Endothelial cell (in vitro differentiated cells): ENCODE data around the gene TMEM121. TPM values are rescaled to one million over a fixed set of nuclear protein-coding genes. Genes with fewer than 3 reads are reported as not detected.

Experiments
- DNase-seq: peaks from one replicate; pipeline ENCODE4 v3.0.0; 2021; ENCODE audit warnings: low spot score
- H3K27ac Mint-ChIP-seq: one replicate; pipeline ENCODE4 v1.8.0; 2021; ENCODE audit warnings: mixed read lengths, inconsistent platforms; ENCODE audit not compliant: unreplicated experiment
- H3K27me3 Mint-ChIP-seq: one replicate; pipeline ENCODE4 v1.8.0; 2021; ENCODE audit warnings: mild to moderate bottlenecking, moderate library complexity, mixed read lengths, inconsistent platforms; ENCODE audit not compliant: unreplicated experiment
- H3K36me3 Mint-ChIP-seq: one replicate; pipeline ENCODE4 v1.8.0; 2021; ENCODE audit warnings: mild to moderate bottlenecking, low read depth, mixed read lengths, inconsistent platforms; ENCODE audit not compliant: unreplicated experiment
- H3K4me1 Mint-ChIP-seq: one replicate; pipeline ENCODE4 v1.8.0; 2021; ENCODE audit warnings: mild to moderate bottlenecking, mixed read lengths, inconsistent platforms; ENCODE audit not compliant: unreplicated experiment
- H3K4me3 Mint-ChIP-seq: one replicate; pipeline ENCODE4 v1.8.0; 2021; ENCODE audit warnings: mild to moderate bottlenecking, mixed read lengths, inconsistent platforms; ENCODE audit not compliant: unreplicated experiment
- H3K9me3 Mint-ChIP-seq: one replicate; pipeline ENCODE4 v1.8.0; 2021; ENCODE audit warnings: mixed read lengths, inconsistent platforms; ENCODE audit not compliant: unreplicated experiment
- CTCF ChIP-seq: fragments of 200-600 bp; sonication (generic); IDR thresholded peaks from one replicate; pipeline ENCODE4 v1.5.0; 2021; ENCODE audit warnings: antibody characterized with exemption; ENCODE audit not compliant: unreplicated experiment
- total RNA-seq: library from RNA; stranded (reverse); fragmentation: NEBNext Ultra II Directional; extraction: Animal tissue kit (Norgen Biotek cat#: 25700); gene quantifications from one replicate; pipeline ENCODE4 v1.2.1, GENCODE V29; 2021; ENCODE audit not compliant: unreplicated experiment

Gene TMEM121
- total RNA-seq, 1 donor from 2014 or later: 1.6 TPM

DNA sequence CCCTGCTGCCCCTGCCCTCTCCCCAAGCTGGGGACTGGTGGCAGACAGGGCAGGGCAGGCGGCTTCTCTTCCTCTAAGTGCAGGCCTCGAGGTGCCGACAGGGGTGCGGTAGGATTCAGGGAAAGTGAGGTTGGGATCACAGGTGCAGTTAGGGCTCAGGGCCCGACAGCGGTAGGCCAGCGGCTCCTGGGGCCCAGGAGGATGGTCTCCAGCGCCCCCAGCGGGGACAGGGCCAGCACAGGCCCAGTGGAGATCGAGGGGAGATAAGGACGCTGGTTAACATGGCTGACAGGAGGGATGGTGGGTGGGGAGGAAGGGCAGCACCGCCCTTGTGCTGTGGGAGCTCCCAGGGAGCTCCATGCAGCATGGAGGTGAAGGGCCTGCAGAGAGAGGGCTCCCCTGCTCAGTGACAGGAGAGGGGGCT, 40.6 kb upstream of the TMEM121 start:
- Mint-ChIP-seq H3K27me3 (peaks cover 30% of the 10 kb centered on the region), H3K36me3 (peaks cover 4% of the 10 kb centered on the region), H3K27ac (no peak overlapping the region), H3K4me3 (no peak overlapping the region), H3K9me3 (no peaks in the 10 kb centered on the region), H3K4me1 (peaks cover 12% of the 10 kb centered on the region)
- peak; percentile 77 for DNase-seq
- no peak for TF ChIP-seq CTCF

- Mint-ChIP-seq H3K36me3 (peaks cover 4% of the 10 kb centered on the region), H3K4me1 (peaks cover 15% of the 10 kb centered on the region), H3K9me3 (no peaks in the 10 kb centered on the region), H3K27ac (no peak within 1 kb of the TSS), H3K27me3 (peaks cover 31% of the 10 kb centered on the region), H3K4me3 (no peak within 1 kb of the TSS)
- DNase-seq: no peak
- TF ChIP-seq CTCF: no peak
These were observed 40.0 kb upstream of the TMEM121 start, which contains the start of gene CRIP1 for GRCh38 chr14:105486163-105486973. Gene CRIP1, plus strand, starts transcription at chr14:105486886. Its CDS starts 374 bp downstream, at chr14:105487260.

DNA sequence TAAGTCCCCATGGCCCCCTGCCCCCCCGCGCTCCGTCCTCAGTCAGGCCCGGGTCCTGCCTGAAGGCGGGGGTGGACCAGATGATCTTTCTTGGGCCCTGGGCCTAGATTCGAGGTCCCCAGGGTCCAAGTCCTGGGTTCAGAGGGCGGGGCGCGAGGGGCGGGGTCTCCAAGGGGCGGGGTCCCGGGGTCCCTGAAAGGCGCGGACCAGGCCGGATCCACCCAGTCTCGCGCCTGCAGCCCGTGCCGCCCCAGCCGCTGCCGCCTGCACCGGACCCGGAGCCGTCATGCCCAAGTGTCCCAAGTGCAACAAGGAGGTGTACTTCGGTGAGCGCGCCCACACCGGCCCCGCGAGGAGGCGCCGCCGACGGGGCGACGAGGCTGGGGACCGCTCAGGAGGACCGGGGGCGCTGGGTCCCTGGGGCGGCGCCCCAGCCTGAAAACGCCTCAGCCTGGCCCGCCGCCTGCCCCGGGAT, 39.4 kb upstream of the TMEM121 start:
- no peak for DNase-seq

DNA sequence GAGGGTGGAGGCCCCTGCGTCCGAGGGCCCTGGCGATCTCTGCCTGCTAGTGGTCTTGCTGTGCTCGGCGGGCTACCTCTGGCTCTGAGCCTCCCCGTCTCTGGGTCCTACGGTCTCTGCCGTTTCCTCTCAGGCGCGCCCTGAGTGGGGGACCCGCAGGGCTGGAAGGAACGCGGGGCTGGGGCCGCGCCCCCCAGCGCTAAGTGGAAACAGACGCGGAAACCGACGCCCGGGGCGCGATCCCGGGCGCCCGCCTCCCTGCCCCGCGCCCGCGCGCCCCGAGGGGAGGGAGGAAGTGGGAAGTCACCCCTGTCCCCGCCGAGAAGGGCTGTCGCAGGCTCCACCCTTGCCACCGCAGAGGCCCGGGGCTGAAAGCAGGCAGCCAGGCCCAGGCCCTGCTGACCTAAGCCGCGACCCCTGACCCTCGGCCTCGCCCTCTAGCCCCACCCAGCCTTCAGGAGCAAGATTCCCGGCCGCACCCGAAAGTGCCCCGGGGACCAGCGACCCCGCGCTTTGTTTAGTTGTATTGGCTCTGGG, 38.9 kb upstream of the TMEM121 start:
- Mint-ChIP-seq H3K27ac (no peak overlapping the region), H3K4me3 (no peak overlapping the region), H3K4me1 (peaks cover 7% of the 10 kb centered on the region), H3K36me3 (peaks cover 4% of the 10 kb centered on the region), H3K27me3 (peaks cover 28% of the 10 kb centered on the region), H3K9me3 (no peaks in the 10 kb centered on the region)
- no peak for DNase-seq
- no peak for TF ChIP-seq CTCF

More for the DNA sequence above, 39.4 kb upstream of the TMEM121 start:
- TF ChIP-seq CTCF: no peak
- peaks cover 12% of the 10 kb centered on the region for H3K4me1 Mint-ChIP-seq
- H3K36me3 Mint-ChIP-seq: peaks cover 4% of the 10 kb centered on the region
- no peak overlapping the region for H3K4me3 Mint-ChIP-seq
- H3K9me3 Mint-ChIP-seq: no peaks in the 10 kb centered on the region
- no peak overlapping the region for H3K27ac Mint-ChIP-seq
- H3K27me3 Mint-ChIP-seq: peaks cover 30% of the 10 kb centered on the region
